Kidney (tissue), 14 donors: ENCODE measurements around the gene CD69. TPM values are rescaled to one million over a fixed set of nuclear protein-coding genes. Genes with fewer than 3 reads are reported as not detected.

Experiments
- DNase-seq, 5 donors: peaks; one replicate each; pipeline ENCODE4 v3.0.0-alpha.2; 2013 to 2020
- FAIRE-seq: peaks from 2 replicates; lab custom pipeline; 2012; peaks lifted over from hg19 to GRCh38; lab: Jason Lieb, UNC
- H3K27ac ChIP-seq, 2 donors: one replicate each; pipeline ENCODE4 v1.7.0; 2013; ENCODE audit warnings: low read depth in 2 of 2, low read length in 2 of 2, inconsistent platforms in 1 of 2
- H3K27me3 ChIP-seq: one replicate; pipeline ENCODE4 v1.7.1; 2013; ENCODE audit warnings: low read length, inconsistent platforms; ENCODE audit not compliant: control insufficient read depth, insufficient read depth
- H3K36me3 ChIP-seq, 3 donors: one replicate each; pipeline versions ENCODE4 v1.7.0 to v1.7.1; 2013; ENCODE audit warnings: low read length in 3 of 3, control low read depth in 1 of 3, inconsistent platforms in 1 of 3; ENCODE audit not compliant: insufficient read depth in 3 of 3, control insufficient read depth in 2 of 3
- H3K4me1 ChIP-seq, 3 donors: one replicate each; pipeline versions ENCODE4 v1.7.0 to v1.7.1; 2013; ENCODE audit warnings: low read length in 3 of 3, inconsistent platforms in 1 of 3, low read depth in 1 of 3; ENCODE audit not compliant: control insufficient read depth in 2 of 3, insufficient read depth in 2 of 3
- H3K4me3 ChIP-seq, 3 donors: one replicate each; pipeline versions ENCODE4 v1.7.0 to v1.8.1; 2013; ENCODE audit warnings: low read length in 3 of 3, control low read depth in 1 of 3, inconsistent platforms in 1 of 3
- H3K9ac ChIP-seq, 3 donors: one replicate each; pipeline versions ENCODE4 v1.7.0 to v1.7.1; 2013; ENCODE audit warnings: low read length in 3 of 3, control low read depth in 1 of 3, inconsistent platforms in 1 of 3
- H3K9me3 ChIP-seq, 3 donors: one replicate each; pipeline versions ENCODE4 v1.7.0 to v1.7.1; 2013; ENCODE audit warnings: low read length in 3 of 3, control low read depth in 1 of 3, inconsistent platforms in 1 of 3; ENCODE audit not compliant: control insufficient read depth in 2 of 3, insufficient read depth in 1 of 3
- intact Hi-C: fragments of 100-400 bp; cut with DNase I; formaldehyde crosslinking; loops from one replicate; pipeline ENCODE4 v1.11.1; 2022
- polyA plus RNA-seq: library from polyadenylated mRNA; stranded (reverse); fragments of 350-450 nt; fragmentation: Illumina TruSeq; extraction: RNeasy Lipid Tissue Mini Kit (QIAGEN cat#74804); gene quantifications from one replicate; pipeline ENCODE4 v1.2.3, GENCODE V29; 2014; ENCODE audit warnings: low read depth, low replicate concordance; ENCODE audit not compliant: insufficient read depth
- total RNA-seq: library from RNA; stranded (reverse); fragmentation: NEBNext Ultra II Directional; extraction: Animal tissue kit (Norgen Biotek cat#: 25700); gene quantifications from one replicate; pipeline ENCODE4 v1.2.1, GENCODE V29; 2021
- TF ChIP-seq, protein P1 (sequence below): IDR thresholded peaks from 3 replicates; pipeline ENCODE4 v1.5.1; 2012; ENCODE audit warnings: mild to moderate bottlenecking, moderate library complexity, borderline replicate concordance; ENCODE audit not compliant: insufficient read depth; ENCODE audit errors: extremely low read depth
- donor health status: control.
- donor health status: control.
- donor health status: control.
- donor health status: control.
- donor health status: control.
- donor health status: DM: yes; HTN: yes; CAD: no.
- donor health status: Normal renal cell carcinoma (clear cell type).

CD69 gene
- total and polyA plus RNA-seq, 2 donors from 2014 or later, result 2.2 to 25.0 TPM

DNA sequence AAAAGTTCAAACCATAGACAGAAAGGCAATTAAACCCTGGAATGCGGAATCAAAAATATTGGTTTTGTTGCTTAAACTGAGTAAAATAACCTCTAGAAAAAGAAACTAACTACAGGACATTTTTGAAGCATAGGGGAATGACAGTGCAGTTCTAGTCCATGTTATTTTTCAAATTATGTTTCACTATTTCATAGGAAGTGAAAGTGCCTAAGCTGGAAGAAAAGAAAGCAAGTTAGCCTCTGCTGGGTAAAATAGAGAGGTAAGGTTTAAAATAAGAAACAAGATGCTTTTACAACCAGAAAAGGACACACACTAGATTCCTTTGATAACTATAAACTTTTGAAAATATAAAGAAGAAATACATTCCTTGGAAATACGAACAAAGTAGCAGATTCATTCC, 28.9 kb downstream of the CD69 start:
- TF ChIP-seq, protein P1, sequence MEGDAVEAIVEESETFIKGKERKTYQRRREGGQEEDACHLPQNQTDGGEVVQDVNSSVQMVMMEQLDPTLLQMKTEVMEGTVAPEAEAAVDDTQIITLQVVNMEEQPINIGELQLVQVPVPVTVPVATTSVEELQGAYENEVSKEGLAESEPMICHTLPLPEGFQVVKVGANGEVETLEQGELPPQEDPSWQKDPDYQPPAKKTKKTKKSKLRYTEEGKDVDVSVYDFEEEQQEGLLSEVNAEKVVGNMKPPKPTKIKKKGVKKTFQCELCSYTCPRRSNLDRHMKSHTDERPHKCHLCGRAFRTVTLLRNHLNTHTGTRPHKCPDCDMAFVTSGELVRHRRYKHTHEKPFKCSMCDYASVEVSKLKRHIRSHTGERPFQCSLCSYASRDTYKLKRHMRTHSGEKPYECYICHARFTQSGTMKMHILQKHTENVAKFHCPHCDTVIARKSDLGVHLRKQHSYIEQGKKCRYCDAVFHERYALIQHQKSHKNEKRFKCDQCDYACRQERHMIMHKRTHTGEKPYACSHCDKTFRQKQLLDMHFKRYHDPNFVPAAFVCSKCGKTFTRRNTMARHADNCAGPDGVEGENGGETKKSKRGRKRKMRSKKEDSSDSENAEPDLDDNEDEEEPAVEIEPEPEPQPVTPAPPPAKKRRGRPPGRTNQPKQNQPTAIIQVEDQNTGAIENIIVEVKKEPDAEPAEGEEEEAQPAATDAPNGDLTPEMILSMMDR, result no peak
- intact Hi-C loops, result no loop called here
- Histone ChIP-seq H3K9me3 (no peaks in the 10 kb centered on the region), H3K27ac (no peak overlapping the region), H3K4me3 (no peak overlapping the region), H3K27me3 (no peaks in the 10 kb centered on the region), H3K36me3 (no peaks in the 10 kb centered on the region), H3K4me1 (no peaks in the 10 kb centered on the region), H3K9ac (no peak overlapping the region)
- DNase-seq (no peak), FAIRE-seq (no peak)

DNA sequence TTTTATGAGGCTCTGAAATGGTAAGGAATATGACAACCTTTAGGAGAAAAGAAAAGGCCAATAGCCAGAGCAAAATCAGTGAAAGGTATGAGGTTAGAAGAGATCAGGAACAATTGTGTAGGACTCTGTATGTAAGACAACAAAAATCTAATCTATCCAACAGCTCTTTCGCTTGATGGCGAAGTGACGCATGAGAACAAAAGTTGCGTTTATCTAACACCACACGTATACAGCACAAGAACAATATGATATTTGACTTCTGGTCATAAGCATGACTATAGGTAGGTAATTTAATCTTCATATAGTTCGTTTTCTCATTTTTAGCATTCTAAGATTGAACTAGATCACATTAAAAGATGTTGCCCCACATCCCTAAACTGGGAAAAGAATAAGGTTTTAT, 29.3 kb downstream of the CD69 start:
- H3K27me3 ChIP-seq, result no peaks in the 10 kb centered on the region
- TF ChIP-seq, protein P1, result no peak
- no peaks in the 10 kb centered on the region for H3K4me1 ChIP-seq
- FAIRE-seq (no peak), DNase-seq (no peak)
- no peaks in the 10 kb centered on the region for H3K9me3 ChIP-seq
- no peak overlapping the region for H3K27ac ChIP-seq
- H3K9ac ChIP-seq, result no peak overlapping the region
- intact Hi-C loops, result no loop called here
- no peak overlapping the region for H3K4me3 ChIP-seq
- H3K36me3 ChIP-seq, result no peaks in the 10 kb centered on the region

- no peak overlapping the region for H3K9ac ChIP-seq
- no peaks in the 10 kb centered on the region for H3K36me3 ChIP-seq
- no peak overlapping the region for H3K4me3 ChIP-seq
- no peaks in the 10 kb centered on the region for H3K4me1 ChIP-seq
- FAIRE-seq (no peak), DNase-seq (no peak)
- H3K27me3 ChIP-seq, result no peaks in the 10 kb centered on the region
- no peaks in the 10 kb centered on the region for H3K9me3 ChIP-seq
- TF ChIP-seq, protein P1, result no peak
- H3K27ac ChIP-seq, result no peak overlapping the region
- intact Hi-C loops, result no loop called here
These were observed 30.1 kb downstream of the CD69 start for GRCh38 chr12:9730591-9730990.

GRCh38 chr12:9730011-9730410, 30.7 kb downstream of the CD69 start:
- H3K9me3 ChIP-seq, result no peaks in the 10 kb centered on the region
- no peak overlapping the region for H3K4me3 ChIP-seq
- intact Hi-C loops, result no loop called here
- no peaks in the 10 kb centered on the region for H3K27me3 ChIP-seq
- no peak overlapping the region for H3K27ac ChIP-seq
- FAIRE-seq (no peak), DNase-seq (no peak)
- no peaks in the 10 kb centered on the region for H3K4me1 ChIP-seq
- no peak overlapping the region for H3K9ac ChIP-seq
- TF ChIP-seq, protein P1, result no peak
- no peaks in the 10 kb centered on the region for H3K36me3 ChIP-seq
